Liver (tissue), 9 donors: ENCODE results near the gene TMEFF1. TPM values are rescaled to one million over a fixed set of nuclear protein-coding genes. Genes with fewer than 3 reads are reported as not detected.

Experiments used
- DNase-seq: peaks from one replicate; pipeline ENCODE4 v3.0.0-alpha.2; 2017; ENCODE audit warnings: low spot score
- H3K27ac ChIP-seq, 2 donors: one replicate each; pipeline ENCODE4 v1.7.0; 2013; ENCODE audit warnings: inconsistent platforms in 2 of 2, low read length in 2 of 2, control low read depth in 1 of 2, low read depth in 1 of 2, mild to moderate bottlenecking in 1 of 2
- H3K27me3 ChIP-seq, 4 donors: one replicate each; pipeline versions ENCODE4 v1.6.1 to v1.7.0; 2013; ENCODE audit warnings: low read length in 3 of 4, inconsistent platforms in 1 of 4, mild to moderate bottlenecking in 1 of 4, moderate library complexity in 1 of 4; ENCODE audit not compliant: control insufficient read depth in 4 of 4, insufficient read depth in 4 of 4
- H3K36me3 ChIP-seq, 4 donors: one replicate each; pipeline versions ENCODE4 v1.6.1 to v1.7.0; 2013; ENCODE audit warnings: low read length in 3 of 4, mild to moderate bottlenecking in 3 of 4, low read depth in 1 of 4, moderate library complexity in 1 of 4; ENCODE audit not compliant: control insufficient read depth in 4 of 4, insufficient read depth in 3 of 4
- H3K4me1 ChIP-seq, 4 donors: one replicate each; pipeline versions ENCODE4 v1.6.1 to v1.7.0; 2013; ENCODE audit warnings: low read length in 3 of 4, mild to moderate bottlenecking in 3 of 4, moderate library complexity in 1 of 4; ENCODE audit not compliant: control insufficient read depth in 4 of 4, insufficient read depth in 4 of 4
- H3K4me3 ChIP-seq, 3 donors: one replicate each; pipeline versions ENCODE4 v1.6.1 to v1.7.0; 2013; ENCODE audit warnings: low read length in 3 of 3, control low read depth in 1 of 3, low read depth in 1 of 3, mild to moderate bottlenecking in 1 of 3
- H3K9ac ChIP-seq, 2 donors: one replicate each; pipeline ENCODE4 v1.7.0; 2013; ENCODE audit warnings: low read length in 2 of 2, mild to moderate bottlenecking in 2 of 2, moderate library complexity in 2 of 2, control low read depth in 1 of 2, low read depth in 1 of 2
- H3K9me3 ChIP-seq, 4 donors: one replicate each; pipeline versions ENCODE4 v1.6.1 to v1.7.0; 2013; ENCODE audit warnings: low read length in 3 of 4; ENCODE audit not compliant: control insufficient read depth in 4 of 4
- EGR1 ChIP-seq, 2 donors: IDR thresholded peaks; 2 replicates each; pipeline ENCODE4 v1.6.1; 2016 to 2018; ENCODE audit warnings: antibody characterized with exemption in 2 of 2, low read depth in 2 of 2
- FOXA1 ChIP-seq: IDR thresholded peaks from 2 replicates; pipeline ENCODE4 v1.6.1; 2016; ENCODE audit warnings: antibody characterized with exemption
- FOXA2 ChIP-seq: IDR thresholded peaks from 2 replicates; pipeline ENCODE4 v1.6.1; 2016; ENCODE audit warnings: antibody characterized with exemption
- GABPA ChIP-seq, 2 donors: IDR thresholded peaks in 1 of 2; conservative IDR thresholded peaks in 1 of 2; 2 replicates each; pipeline ENCODE4 v1.6.1; 2016; ENCODE audit warnings: antibody characterized with exemption in 2 of 2, mild to moderate bottlenecking in 1 of 2, moderate library complexity in 1 of 2
- HNF4A ChIP-seq, 2 donors: conservative IDR thresholded peaks; 2 replicates each; pipeline ENCODE4 v1.6.1; 2016; ENCODE audit warnings: antibody characterized with exemption in 2 of 2, mild to moderate bottlenecking in 2 of 2
- HNF4G ChIP-seq: IDR thresholded peaks from 2 replicates; pipeline ENCODE4 v1.6.1; 2016; ENCODE audit warnings: antibody characterized with exemption
- JUND ChIP-seq, 2 donors: IDR thresholded peaks; 2 replicates each; pipeline ENCODE4 v1.6.1; 2016; ENCODE audit warnings: antibody characterized with exemption in 2 of 2
- NR2F2 ChIP-seq: IDR thresholded peaks from 2 replicates; pipeline ENCODE4 v1.6.1; 2016; ENCODE audit warnings: antibody characterized with exemption
- RAD21 ChIP-seq, 2 donors: IDR thresholded peaks; 2 replicates each; pipeline ENCODE4 v1.6.1; 2016; ENCODE audit warnings: antibody characterized with exemption in 2 of 2, mild to moderate bottlenecking in 2 of 2
- RXRA ChIP-seq, 2 donors: IDR thresholded peaks; 2 replicates each; pipeline ENCODE4 v1.6.1; 2017 to 2018; ENCODE audit warnings: antibody characterized with exemption in 2 of 2, mild to moderate bottlenecking in 1 of 2
- SP1 ChIP-seq: IDR thresholded peaks from 2 replicates; pipeline ENCODE4 v1.6.1; 2018; ENCODE audit warnings: antibody characterized with exemption, mild to moderate bottlenecking
- TAF1 ChIP-seq: conservative IDR thresholded peaks from 2 replicates; pipeline ENCODE4 v1.6.1; 2016; ENCODE audit warnings: antibody characterized with exemption, mild to moderate bottlenecking
- YY1 ChIP-seq: IDR thresholded peaks from 2 replicates; pipeline ENCODE4 v1.6.1; 2016; ENCODE audit warnings: antibody characterized with exemption, mild to moderate bottlenecking
- WGBS: extraction: QIAGEN DNeasy Blood & Tissue Kit; methylation state at CpG from one replicate; pipeline ENCODE4 v1.1.7; 2013; 5-methylcytosine and 5-hydroxymethylcytosine counted together
- polyA plus RNA-seq, 2 donors: library from polyadenylated mRNA; stranded (reverse) in 1 of 2; unstranded in 1 of 2; fragments of 200-250 nt in 1 of 2; fragments of >200 nt in 1 of 2; fragmentation: Nextera tagmentation in 1 of 2; extraction: Ambion mirVana in 1 of 2; gene quantifications; one replicate each; pipeline versions ENCODE4 v1.2.1 to v1.2.3, GENCODE V29; 2013 to 2015
- total RNA-seq, 2 donors: library from RNA; depleted of rRNA; stranded (reverse); fragments of >200 nt; gene quantifications; one replicate each; pipeline ENCODE4 v1.2.3, GENCODE V29; 2014
- TF ChIP-seq, protein P1 (sequence below): IDR thresholded peaks from 2 replicates; pipeline ENCODE4 v1.6.1; 2016; ENCODE audit warnings: antibody characterized with exemption, mild to moderate bottlenecking
- TF ChIP-seq, protein P2 (sequence below): fragments of 150-350 bp; IDR thresholded peaks from 2 replicates; pipeline ENCODE4 v1.5.1; 2017; ENCODE audit warnings: improper control_type of control experiment, low read depth, low read length; ENCODE audit not compliant: missing input control
- TF ChIP-seq, protein P3 (sequence below): IDR thresholded peaks from 2 replicates; pipeline ENCODE4 v1.6.1; 2016; ENCODE audit warnings: antibody characterized with exemption
- TF ChIP-seq, protein P4 (sequence below): IDR thresholded peaks from 2 replicates; pipeline ENCODE4 v1.6.1; 2016; ENCODE audit warnings: antibody characterized with exemption
- TF ChIP-seq, protein P5 (sequence below): IDR thresholded peaks from 2 replicates; pipeline ENCODE4 v1.6.1; 2016; ENCODE audit warnings: antibody characterized with exemption
- donor health status: healthy.
- donor health status: healthy.
- donor health status: healthy.
- donor health status: healthy.
- donor health status: healthy.

Gene TMEFF1
- total and polyA plus RNA-seq, 4 donors: not detected

DNA sequence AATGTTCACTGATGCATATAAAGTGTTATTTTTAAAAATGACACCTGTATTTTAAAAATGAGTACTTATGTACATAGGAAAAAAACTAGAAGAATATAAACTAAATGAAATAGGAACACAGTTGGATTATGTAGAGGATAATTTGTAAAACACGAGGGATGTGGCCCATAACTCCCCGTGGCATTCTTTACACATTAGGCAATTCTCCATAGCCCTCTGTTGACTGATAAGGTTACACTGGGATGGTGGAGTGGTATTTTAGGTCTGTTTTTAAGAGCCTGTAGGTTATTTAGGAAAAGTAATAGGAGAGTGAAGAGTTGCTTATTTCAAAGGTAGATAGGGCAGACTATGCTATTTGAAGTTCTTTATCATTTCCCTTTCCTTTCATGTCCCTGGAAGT is 106.7 kb downstream of the TMEFF1 start:
- no peak overlapping the region for H3K9ac ChIP-seq
- H3K27ac ChIP-seq: no peak overlapping the region
- no peaks in the 10 kb centered on the region for H3K4me1 ChIP-seq
- no peaks in the 10 kb centered on the region for H3K27me3 ChIP-seq
- no peaks in the 10 kb centered on the region for H3K9me3 ChIP-seq
- no peak for DNase-seq
- H3K36me3 ChIP-seq: no peaks in the 10 kb centered on the region
- TF ChIP-seq HNF4A (conservative IDR thresholded peaks at IDR 0.05) (no peak), RAD21 (IDR thresholded peaks at IDR 0.05) (no peak)
- TF ChIP-seq, protein P1, sequence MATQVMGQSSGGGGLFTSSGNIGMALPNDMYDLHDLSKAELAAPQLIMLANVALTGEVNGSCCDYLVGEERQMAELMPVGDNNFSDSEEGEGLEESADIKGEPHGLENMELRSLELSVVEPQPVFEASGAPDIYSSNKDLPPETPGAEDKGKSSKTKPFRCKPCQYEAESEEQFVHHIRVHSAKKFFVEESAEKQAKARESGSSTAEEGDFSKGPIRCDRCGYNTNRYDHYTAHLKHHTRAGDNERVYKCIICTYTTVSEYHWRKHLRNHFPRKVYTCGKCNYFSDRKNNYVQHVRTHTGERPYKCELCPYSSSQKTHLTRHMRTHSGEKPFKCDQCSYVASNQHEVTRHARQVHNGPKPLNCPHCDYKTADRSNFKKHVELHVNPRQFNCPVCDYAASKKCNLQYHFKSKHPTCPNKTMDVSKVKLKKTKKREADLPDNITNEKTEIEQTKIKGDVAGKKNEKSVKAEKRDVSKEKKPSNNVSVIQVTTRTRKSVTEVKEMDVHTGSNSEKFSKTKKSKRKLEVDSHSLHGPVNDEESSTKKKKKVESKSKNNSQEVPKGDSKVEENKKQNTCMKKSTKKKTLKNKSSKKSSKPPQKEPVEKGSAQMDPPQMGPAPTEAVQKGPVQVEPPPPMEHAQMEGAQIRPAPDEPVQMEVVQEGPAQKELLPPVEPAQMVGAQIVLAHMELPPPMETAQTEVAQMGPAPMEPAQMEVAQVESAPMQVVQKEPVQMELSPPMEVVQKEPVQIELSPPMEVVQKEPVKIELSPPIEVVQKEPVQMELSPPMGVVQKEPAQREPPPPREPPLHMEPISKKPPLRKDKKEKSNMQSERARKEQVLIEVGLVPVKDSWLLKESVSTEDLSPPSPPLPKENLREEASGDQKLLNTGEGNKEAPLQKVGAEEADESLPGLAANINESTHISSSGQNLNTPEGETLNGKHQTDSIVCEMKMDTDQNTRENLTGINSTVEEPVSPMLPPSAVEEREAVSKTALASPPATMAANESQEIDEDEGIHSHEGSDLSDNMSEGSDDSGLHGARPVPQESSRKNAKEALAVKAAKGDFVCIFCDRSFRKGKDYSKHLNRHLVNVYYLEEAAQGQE: no peak
- TF ChIP-seq, protein P2, sequence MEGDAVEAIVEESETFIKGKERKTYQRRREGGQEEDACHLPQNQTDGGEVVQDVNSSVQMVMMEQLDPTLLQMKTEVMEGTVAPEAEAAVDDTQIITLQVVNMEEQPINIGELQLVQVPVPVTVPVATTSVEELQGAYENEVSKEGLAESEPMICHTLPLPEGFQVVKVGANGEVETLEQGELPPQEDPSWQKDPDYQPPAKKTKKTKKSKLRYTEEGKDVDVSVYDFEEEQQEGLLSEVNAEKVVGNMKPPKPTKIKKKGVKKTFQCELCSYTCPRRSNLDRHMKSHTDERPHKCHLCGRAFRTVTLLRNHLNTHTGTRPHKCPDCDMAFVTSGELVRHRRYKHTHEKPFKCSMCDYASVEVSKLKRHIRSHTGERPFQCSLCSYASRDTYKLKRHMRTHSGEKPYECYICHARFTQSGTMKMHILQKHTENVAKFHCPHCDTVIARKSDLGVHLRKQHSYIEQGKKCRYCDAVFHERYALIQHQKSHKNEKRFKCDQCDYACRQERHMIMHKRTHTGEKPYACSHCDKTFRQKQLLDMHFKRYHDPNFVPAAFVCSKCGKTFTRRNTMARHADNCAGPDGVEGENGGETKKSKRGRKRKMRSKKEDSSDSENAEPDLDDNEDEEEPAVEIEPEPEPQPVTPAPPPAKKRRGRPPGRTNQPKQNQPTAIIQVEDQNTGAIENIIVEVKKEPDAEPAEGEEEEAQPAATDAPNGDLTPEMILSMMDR: no peak
- 80% methylated on average over 2 of the region's 2 CpGs for WGBS
- H3K4me3 ChIP-seq: no peak overlapping the region

DNA sequence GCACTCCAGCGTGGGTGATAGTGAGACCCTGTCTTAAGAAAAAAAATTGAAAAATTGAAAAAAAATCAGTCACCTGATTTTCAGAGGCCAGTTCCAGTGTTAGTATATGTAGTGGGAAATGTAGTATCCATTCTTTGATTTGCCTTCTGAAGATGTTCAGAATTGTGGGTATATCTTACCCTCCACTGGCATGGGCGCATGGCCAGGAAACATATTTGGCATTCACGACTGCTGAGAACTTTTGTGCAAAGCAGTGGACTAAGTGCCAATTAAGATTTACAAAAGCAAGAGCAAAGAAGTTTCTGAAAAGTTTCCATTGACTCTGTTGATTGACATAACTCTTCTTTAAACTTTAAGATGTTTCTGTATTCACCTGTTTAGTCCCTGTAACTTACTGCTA is 107.3 kb downstream of the TMEFF1 start:
- no peak overlapping the region for H3K9ac ChIP-seq
- no peaks in the 10 kb centered on the region for H3K36me3 ChIP-seq
- no peak for TF ChIP-seq RXRA (IDR thresholded peaks at IDR 0.05)
- TF ChIP-seq, protein P2: no peak
- no peak for TF ChIP-seq NR2F2
- TF ChIP-seq, protein P3, sequence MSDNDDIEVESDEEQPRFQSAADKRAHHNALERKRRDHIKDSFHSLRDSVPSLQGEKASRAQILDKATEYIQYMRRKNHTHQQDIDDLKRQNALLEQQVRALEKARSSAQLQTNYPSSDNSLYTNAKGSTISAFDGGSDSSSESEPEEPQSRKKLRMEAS: no peak
- TF ChIP-seq, protein P1: no peak
- no peak for TF ChIP-seq FOXA1
- no peak for TF ChIP-seq FOXA2
- no peak for TF ChIP-seq EGR1 (IDR thresholded peaks at IDR 0.05; ENCODE audit: low read depth in 2 of 2)
- TF ChIP-seq SP1: no peak
- TF ChIP-seq HNF4G: no peak
- TF ChIP-seq YY1: no peak
- TF ChIP-seq HNF4A (conservative IDR thresholded peaks at IDR 0.05): no peak
- TF ChIP-seq GABPA (IDR thresholded peaks at IDR 0.05 in 1 of 2, conservative IDR thresholded peaks at IDR 0.05 in 1 of 2): no peak
- TF ChIP-seq RAD21 (IDR thresholded peaks at IDR 0.05): no peak
- no peak for TF ChIP-seq JUND (IDR thresholded peaks at IDR 0.05)
- no peak for TF ChIP-seq TAF1
- TF ChIP-seq, protein P4, sequence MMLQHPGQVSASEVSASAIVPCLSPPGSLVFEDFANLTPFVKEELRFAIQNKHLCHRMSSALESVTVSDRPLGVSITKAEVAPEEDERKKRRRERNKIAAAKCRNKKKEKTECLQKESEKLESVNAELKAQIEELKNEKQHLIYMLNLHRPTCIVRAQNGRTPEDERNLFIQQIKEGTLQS: no peak
- TF ChIP-seq, protein P5, sequence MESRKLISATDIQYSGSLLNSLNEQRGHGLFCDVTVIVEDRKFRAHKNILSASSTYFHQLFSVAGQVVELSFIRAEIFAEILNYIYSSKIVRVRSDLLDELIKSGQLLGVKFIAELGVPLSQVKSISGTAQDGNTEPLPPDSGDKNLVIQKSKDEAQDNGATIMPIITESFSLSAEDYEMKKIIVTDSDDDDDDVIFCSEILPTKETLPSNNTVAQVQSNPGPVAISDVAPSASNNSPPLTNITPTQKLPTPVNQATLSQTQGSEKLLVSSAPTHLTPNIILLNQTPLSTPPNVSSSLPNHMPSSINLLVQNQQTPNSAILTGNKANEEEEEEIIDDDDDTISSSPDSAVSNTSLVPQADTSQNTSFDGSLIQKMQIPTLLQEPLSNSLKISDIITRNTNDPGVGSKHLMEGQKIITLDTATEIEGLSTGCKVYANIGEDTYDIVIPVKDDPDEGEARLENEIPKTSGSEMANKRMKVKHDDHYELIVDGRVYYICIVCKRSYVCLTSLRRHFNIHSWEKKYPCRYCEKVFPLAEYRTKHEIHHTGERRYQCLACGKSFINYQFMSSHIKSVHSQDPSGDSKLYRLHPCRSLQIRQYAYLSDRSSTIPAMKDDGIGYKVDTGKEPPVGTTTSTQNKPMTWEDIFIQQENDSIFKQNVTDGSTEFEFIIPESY: no peak
- DNase-seq: no peak
- H3K4me1 ChIP-seq: no peaks in the 10 kb centered on the region
- H3K9me3 ChIP-seq: no peaks in the 10 kb centered on the region
- no peak overlapping the region for H3K27ac ChIP-seq
- H3K27me3 ChIP-seq: no peaks in the 10 kb centered on the region
- H3K4me3 ChIP-seq: no peak overlapping the region
- 72% methylated on average over 3 of the region's 3 CpGs for WGBS
